Memory B cell (primary cell): ENCODE measurements around the gene CTBP2.

Experiments used
- ATAC-seq: fragments of 150-1000 bp; cut with Tn5 transposase; 2 replicates; pipeline ENCODE4 v1.10.0; 2021; ENCODE audit warnings: low read depth, mild to moderate bottlenecking, moderate library complexity
- DNase-seq, 2 donors: peaks; one replicate each; pipeline ENCODE4 v3.0.0; 2022; ENCODE audit warnings: low spot score in 2 of 2
- H3K27ac Mint-ChIP-seq: one replicate; pipeline ENCODE4 v1.8.0; 2022; ENCODE audit warnings: mild to moderate bottlenecking, moderate library complexity, mixed read lengths
- H3K27me3 Mint-ChIP-seq: one replicate; pipeline ENCODE4 v1.8.0; 2022; ENCODE audit warnings: mixed read lengths
- H3K36me3 Mint-ChIP-seq: one replicate; pipeline ENCODE4 v1.8.0; 2022; ENCODE audit warnings: mild to moderate bottlenecking, mixed read lengths
- H3K4me1 Mint-ChIP-seq: one replicate; pipeline ENCODE4 v1.8.0; 2022; ENCODE audit warnings: mixed read lengths
- H3K4me3 Mint-ChIP-seq: one replicate; pipeline ENCODE4 v1.8.0; 2022; ENCODE audit warnings: mild to moderate bottlenecking, moderate library complexity, mixed read lengths
- H3K9me3 Mint-ChIP-seq: one replicate; pipeline ENCODE4 v1.8.0; 2022; ENCODE audit warnings: mixed read lengths

CTBP2 gene

DNA sequence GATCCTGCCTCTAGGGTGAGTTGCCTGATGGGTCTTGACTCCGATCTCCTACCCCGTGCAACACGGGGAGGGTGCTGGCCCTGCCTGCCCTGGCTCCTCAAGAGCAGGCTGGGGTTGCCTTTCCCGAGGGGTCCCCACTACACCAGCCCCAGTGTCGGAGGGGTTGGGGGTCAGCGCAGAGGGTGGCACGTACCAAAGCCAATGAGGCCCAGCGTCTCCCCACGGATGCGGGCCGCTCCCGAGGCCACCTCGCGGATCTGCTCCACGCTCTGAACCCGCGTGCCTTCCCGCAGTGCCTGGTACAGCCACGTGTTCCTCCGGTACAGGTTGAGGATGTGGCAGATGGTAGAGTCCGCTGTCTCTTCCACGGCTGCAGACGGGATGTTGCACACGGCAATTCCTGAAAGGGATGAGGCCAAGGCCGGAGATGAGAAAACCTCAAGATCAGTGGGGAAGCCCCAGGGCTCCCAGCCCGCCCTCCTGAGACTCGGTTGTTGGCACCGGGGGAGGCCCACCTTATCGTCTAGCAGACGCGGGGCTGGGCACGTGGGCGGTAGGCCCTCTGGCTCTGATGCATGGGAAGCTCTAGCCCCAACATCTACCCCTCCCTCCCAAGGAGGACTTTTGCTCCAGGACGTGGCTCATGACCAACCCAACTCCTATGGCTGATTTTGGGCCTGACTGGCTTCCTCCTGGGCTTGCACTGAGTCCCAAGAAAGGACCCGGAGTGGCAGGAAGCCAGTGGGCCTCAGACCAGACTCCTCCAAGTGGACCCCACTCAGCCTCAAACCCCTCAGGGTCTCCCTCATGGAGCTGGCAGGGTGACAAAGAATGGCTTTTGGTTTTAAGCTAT lies 162.4 kb downstream of the CTBP2 start:
- H3K27ac Mint-ChIP-seq = no peak overlapping the region
- H3K36me3 Mint-ChIP-seq = no peaks in the 10 kb centered on the region
- ATAC-seq = no peak
- no peak overlapping the region for H3K4me3 Mint-ChIP-seq
- H3K27me3 Mint-ChIP-seq = peaks cover 5% of the 10 kb centered on the region
- DNase-seq = no peak
- H3K9me3 Mint-ChIP-seq = no peaks in the 10 kb centered on the region
- H3K4me1 Mint-ChIP-seq = no peaks in the 10 kb centered on the region

DNA sequence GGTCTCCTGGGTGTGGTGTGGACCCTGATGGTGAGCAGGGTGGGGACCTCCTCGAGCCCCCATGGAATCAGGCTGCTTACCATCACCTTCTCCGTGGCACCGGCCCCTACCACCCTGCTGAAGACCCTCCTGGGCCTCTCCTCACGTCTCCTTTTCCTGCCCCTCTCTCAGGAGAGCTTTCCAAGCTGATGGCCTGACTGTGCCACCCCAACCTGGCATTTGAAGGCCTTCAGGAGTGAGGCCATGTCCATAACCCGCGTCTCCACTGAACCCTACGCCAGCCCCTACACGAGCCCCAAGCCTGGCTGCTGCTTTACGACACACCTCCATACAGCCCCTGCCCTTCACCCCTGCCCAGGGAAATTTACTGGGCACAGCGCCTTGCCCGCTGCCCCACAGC lies 163.1 kb downstream of the CTBP2 start:
- no peak for ATAC-seq

DNA sequence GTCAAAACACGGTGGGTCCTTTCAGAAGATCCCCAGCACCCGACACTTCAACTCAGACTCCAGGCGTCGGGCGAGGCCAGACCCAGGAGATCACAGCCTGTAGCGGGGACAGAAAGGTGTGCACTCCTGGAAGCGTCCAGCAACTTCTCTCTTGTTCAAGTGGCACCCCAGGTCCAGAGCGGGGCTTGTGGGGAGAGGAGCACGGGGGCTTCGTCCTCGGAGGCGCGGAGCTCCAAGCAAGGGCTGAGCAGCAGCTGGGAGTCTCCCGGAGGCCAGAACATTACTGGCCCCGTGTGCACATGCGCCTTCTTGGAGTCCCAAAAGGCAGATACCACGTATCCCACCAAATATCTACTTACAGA lies 163.5 kb downstream of the CTBP2 start:
- H3K4me3 Mint-ChIP-seq = no peak overlapping the region
- H3K9me3 Mint-ChIP-seq = no peaks in the 10 kb centered on the region
- H3K4me1 Mint-ChIP-seq = no peaks in the 10 kb centered on the region
- no peak for ATAC-seq
- H3K27me3 Mint-ChIP-seq = peaks cover 3% of the 10 kb centered on the region
- DNase-seq = no peak
- H3K36me3 Mint-ChIP-seq = no peaks in the 10 kb centered on the region
- no peak overlapping the region for H3K27ac Mint-ChIP-seq

More for the DNA sequence above, 163.1 kb downstream of the CTBP2 start:
- no peak overlapping the region for H3K4me3 Mint-ChIP-seq
- no peak for DNase-seq
- no peaks in the 10 kb centered on the region for H3K9me3 Mint-ChIP-seq
- no peaks in the 10 kb centered on the region for H3K36me3 Mint-ChIP-seq
- H3K27me3 Mint-ChIP-seq = peaks cover 3% of the 10 kb centered on the region
- no peaks in the 10 kb centered on the region for H3K4me1 Mint-ChIP-seq
- H3K27ac Mint-ChIP-seq = no peak overlapping the region

DNA sequence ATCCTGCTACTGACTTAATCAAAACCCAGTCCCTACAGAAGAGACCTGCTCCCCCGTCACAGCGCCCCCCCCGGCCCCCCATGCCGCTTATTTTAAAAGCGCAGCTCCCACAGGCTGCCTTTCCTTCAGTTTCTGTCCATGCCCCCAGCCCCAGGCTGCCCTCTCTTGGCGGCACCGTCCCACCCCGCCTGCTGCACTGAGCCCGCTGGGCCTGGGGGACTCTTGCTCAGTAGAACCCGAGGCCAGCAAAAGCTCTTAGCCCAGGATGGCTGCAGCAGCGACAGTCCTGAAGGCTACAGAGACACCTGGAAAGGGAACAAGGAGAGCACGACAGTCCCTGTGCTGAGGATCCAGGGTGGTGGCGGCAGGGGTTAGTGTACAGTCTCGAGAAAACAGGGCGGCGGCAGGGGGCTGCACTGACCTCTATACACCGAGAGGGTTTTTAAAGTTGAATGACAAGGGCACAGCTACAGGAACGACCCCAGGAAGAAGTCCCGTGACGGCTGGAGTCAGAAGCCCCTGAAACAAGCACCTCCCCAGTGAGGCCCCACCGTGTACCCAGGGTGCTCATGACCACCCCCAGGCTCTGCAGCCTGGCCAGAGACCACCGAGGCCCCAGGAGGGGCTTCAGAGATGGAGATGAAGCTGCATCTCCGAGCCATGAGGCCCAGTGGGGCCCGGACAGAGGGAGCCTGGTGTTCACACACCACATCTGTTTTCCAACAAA lies 164.1 kb downstream of the CTBP2 start:
- H3K27ac Mint-ChIP-seq = no peak overlapping the region
- ATAC-seq (no peak), DNase-seq (no peak)
- H3K4me3 Mint-ChIP-seq = no peak overlapping the region
- H3K9me3 Mint-ChIP-seq = no peaks in the 10 kb centered on the region
- H3K27me3 Mint-ChIP-seq = peaks cover 3% of the 10 kb centered on the region
- H3K4me1 Mint-ChIP-seq = no peaks in the 10 kb centered on the region
- H3K36me3 Mint-ChIP-seq = no peaks in the 10 kb centered on the region

DNA sequence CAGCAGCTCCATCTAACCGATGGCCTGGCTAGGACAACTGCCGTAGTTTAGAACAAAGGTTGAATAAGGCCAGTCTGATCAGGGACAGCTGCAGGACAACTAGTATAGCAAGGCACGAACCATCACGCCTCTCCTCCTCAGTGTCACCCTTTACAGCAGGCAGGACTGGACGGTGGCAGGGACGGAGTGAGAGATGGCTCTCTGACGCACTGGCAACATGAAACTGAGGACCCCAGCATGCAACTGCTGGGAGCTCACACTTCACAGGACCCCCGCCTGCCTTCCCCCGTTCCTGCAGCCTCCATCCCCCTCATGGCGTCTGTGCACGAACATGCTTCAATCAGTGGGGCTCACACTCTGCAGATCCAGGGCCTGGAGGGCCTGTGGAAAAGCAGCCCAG lies 164.8 kb downstream of the CTBP2 start:
- Mint-ChIP-seq H3K27ac (no peak overlapping the region), H3K36me3 (no peaks in the 10 kb centered on the region), H3K4me3 (no peak overlapping the region), H3K27me3 (peaks cover 3% of the 10 kb centered on the region), H3K9me3 (no peaks in the 10 kb centered on the region), H3K4me1 (no peaks in the 10 kb centered on the region)
- DNase-seq (no peak), ATAC-seq (no peak)

DNA sequence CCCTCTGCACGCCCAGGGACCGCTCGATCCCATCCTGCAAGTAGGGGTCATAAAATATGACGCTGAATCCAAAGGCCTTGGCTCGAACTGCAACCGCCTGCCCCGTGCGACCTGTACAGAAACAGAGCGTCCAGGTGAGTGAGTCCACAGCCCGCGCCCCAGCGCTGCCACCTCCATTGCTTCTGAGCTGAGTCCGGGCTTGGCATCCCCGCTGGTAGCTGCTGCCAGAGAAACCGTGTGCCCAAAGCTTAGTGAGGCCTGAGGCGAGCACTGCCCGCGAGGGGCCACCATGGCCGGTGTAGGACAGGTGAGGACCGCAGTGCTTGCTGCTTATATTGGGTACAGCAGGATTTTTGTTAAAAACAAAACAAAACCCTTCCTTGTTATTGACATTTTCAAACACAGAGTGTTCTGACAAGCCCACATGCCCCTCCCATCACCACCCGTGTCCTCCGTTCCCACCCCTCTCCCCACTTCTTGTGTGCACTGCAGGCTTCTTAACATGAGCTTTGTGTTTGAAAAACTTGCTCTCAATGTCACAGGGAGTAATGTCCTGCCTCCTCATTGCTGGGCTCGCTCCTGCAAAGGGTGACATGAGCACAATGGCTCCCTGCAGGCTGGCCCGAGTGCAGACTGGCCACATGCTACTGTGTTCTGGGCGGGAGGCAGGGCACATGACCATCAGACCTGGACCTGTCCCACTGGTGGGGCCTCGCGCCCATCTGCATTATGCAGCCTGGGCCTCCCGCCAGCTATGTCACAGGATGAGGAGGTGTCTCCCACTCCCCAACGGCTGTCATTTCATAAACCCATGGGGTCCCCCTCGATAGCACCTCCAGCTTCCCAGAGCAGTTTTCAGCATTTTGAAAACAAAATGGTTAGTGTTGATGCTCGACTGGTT lies 165.5 kb downstream of the CTBP2 start:
- no peak overlapping the region for H3K4me3 Mint-ChIP-seq
- H3K4me1 Mint-ChIP-seq = no peaks in the 10 kb centered on the region
- no peaks in the 10 kb centered on the region for H3K36me3 Mint-ChIP-seq
- ATAC-seq (no peak), DNase-seq (no peak)
- peaks cover 3% of the 10 kb centered on the region for H3K27me3 Mint-ChIP-seq
- H3K27ac Mint-ChIP-seq = no peak overlapping the region
- H3K9me3 Mint-ChIP-seq = no peaks in the 10 kb centered on the region

DNA sequence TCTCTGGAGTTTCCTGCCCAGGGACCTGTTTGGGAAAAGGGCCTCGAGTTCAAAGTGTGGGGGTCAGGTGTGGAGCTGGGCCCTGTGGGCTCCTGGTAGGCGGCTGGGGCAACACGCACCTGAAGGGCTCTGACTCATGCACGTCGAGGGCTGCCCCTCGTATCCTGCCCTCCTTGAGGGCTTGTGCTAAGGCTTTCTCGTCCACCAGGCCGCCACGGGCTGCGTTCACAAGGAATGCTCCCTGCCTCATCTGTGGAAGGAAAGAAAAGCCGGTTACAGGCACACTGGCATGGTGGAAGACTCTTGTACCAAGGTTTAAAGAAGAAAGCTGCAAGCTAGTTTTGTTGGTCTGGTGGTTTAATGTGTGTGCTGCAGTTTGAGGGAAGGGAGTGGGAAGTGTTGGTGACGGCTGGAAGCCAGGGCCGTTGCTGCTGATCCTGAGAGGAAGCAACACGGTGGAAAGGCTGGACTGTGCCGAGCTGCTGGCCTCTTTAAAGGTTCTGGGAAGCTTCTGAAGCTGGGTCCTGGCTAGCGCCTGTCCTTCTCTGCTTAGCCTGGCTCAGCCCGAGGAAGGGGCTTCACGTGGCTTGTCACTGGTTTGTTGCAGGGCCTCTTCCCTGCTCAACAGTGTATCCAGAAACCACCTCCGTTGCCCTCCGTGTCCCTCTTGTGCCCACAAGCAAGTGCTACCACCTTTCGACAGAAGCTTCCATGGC lies 166.5 kb downstream of the CTBP2 start:
- DNase-seq = no peak
- ATAC-seq = no peak
- Mint-ChIP-seq H3K4me3 (no peak overlapping the region), H3K36me3 (peaks cover 5% of the 10 kb centered on the region), H3K9me3 (no peaks in the 10 kb centered on the region), H3K27me3 (peaks cover 3% of the 10 kb centered on the region), H3K27ac (no peak overlapping the region), H3K4me1 (no peaks in the 10 kb centered on the region)

DNA sequence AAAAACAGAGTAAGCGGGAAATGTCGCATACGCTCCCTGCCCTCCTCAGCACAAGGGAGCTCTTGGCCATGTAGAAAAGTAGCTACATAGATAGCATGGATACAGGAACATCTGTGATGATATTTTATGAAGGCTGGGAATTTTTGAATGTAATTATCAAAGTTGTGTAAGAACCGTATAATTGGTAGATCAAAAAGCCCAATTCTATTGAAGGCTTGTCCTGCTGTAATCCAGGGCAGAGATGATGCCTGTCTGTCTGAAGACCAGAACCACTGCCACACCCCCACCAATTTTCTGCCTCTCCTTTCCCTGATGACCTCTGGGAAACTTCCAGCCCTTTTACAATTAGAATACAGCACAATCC lies 167.0 kb downstream of the CTBP2 start:
- Mint-ChIP-seq H3K4me1 (no peaks in the 10 kb centered on the region), H3K27me3 (peaks cover 3% of the 10 kb centered on the region), H3K4me3 (no peak overlapping the region), H3K27ac (no peak overlapping the region), H3K9me3 (no peaks in the 10 kb centered on the region), H3K36me3 (peaks cover 5% of the 10 kb centered on the region)
- DNase-seq = no peak
- no peak for ATAC-seq

DNA sequence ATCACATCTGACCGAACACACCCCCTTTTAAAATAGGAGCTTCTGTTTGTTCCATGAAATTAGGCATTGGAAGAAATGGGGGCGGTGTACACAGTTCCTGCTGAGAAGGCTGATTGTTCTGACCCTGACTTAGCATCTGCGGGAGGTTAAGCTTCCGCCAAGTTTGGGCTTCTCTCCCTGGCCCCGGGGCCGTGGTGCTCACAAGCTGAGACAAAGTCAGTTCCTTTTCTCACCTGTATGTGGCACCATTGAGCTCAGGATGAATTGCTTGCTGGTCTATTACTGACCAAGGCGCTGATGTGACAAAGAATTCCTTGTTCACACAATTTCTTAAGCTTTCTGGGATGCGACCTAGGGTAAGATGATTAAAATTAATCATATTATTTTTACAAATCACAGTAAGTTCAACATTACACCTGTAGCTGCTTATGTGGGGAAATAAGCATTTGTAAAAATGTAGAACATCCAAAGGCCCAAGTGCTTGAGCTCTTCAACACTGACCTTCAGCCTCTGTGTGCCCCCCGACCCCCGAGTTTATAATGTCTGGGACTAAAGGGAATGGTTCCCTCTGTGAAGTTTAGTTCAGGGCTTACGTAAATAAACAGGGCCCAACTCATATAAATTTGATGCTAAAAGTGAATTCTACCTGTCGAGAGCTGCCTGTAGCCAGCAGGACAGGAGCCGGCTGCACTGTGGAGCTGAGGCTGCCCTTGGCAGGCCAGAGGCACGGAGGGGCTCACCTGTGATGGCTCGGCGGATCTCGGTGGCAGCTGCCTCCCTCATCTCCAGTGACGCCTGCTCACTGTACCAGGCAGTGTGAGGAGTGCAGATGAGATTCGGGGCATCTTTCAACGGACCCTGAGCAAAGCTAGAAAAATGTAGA lies 167.7 kb downstream of the CTBP2 start:
- Mint-ChIP-seq H3K4me1 (no peaks in the 10 kb centered on the region), H3K27me3 (peaks cover 3% of the 10 kb centered on the region), H3K27ac (no peak overlapping the region), H3K4me3 (no peak overlapping the region), H3K9me3 (no peaks in the 10 kb centered on the region), H3K36me3 (peaks cover 5% of the 10 kb centered on the region)
- ATAC-seq (peak; percentile 46), DNase-seq (no peak)

DNA sequence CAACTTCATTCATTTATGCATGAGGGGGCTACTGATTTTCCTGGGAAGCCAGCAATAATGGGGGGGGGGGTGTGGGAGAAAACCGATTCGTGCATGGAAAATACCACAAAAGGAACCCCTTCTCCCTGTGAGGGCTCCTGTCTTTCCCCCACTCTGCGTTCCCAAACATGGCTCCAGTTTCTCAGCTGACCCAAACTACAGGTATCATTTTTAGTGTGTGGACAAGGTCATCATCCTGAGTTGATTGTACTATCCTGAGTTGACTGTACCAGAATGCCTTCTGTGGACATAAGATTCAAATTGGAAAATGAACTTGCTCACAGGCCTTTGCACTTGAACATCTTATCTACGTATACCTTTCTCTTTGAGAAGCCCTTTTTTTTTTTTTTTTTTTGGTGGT lies 168.5 kb downstream of the CTBP2 start:
- no peak for ATAC-seq
- no peak for DNase-seq
- H3K36me3 Mint-ChIP-seq = peaks cover 8% of the 10 kb centered on the region
- no peak overlapping the region for H3K27ac Mint-ChIP-seq
- no peak overlapping the region for H3K4me3 Mint-ChIP-seq
- no peaks in the 10 kb centered on the region for H3K9me3 Mint-ChIP-seq
- no peaks in the 10 kb centered on the region for H3K27me3 Mint-ChIP-seq
- H3K4me1 Mint-ChIP-seq = no peaks in the 10 kb centered on the region

DNA sequence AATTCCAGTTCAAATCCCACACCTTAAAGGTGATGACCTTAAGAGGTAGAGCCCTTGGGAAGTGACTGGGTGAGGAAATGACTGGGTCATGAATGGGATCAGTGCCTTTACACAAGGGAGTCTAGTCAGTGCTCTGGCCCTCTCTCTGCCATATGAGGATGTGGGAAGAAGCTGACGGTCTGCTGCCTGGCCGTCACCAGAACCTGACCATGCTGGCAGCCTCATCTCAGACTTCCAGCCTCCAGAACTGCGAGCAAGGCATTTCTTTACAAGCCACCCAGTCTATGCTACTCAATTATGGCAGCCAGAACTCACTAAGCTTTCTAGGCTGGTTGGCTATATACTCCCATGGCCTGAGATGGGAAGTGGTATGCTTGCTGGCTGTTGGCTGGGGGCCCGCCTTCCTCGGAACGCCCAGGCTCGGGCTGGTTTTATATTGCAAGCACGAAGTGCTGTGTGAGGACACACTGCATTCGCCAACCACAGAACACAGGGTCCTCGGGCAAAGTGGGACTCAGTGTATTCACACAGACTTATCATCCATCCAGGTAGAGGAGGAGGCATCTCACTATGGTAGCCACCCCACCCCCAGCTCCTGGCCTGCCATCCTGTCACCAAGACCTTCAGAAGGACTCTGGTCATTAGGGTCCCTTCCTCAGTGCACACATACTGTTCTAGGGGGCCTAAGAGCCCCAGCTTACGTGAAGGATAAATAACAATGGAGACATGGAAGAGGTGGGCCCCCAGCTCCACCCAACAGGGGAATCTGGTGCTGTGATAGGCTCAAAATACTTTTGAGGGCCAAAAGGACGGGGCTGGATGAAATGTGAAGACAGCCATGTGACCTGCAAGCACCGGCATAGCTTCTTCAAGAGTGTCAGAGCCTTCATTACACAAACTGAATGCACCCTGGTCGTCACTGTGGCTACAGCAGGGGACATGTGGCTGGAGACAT lies 169.4 kb downstream of the CTBP2 start:
- DNase-seq = no peak
- no peaks in the 10 kb centered on the region for H3K27me3 Mint-ChIP-seq
- H3K36me3 Mint-ChIP-seq = peaks cover 12% of the 10 kb centered on the region
- H3K4me1 Mint-ChIP-seq = no peaks in the 10 kb centered on the region
- H3K4me3 Mint-ChIP-seq = no peak overlapping the region
- ATAC-seq = no peak
- H3K9me3 Mint-ChIP-seq = no peaks in the 10 kb centered on the region
- H3K27ac Mint-ChIP-seq = no peak overlapping the region

DNA sequence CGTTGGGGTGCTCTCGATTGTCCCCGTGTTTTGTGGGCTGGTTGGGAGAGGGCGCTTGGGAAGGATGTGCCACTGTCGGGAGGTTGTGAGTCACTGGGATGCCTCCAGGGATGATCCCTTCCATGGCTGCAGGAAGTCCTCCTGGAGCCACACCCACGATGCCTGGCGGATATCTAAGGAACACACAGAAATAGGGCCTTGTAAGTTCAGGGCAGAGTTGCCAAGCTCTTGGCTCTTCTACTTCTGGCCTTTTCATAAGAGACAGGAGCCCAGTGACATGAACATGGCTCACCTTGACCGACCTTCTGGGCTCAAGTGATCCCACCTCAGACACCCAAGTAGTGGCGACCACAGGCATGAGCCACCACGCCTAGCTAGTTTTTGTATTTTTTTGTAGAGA lies 170.8 kb downstream of the CTBP2 start:
- no peak for DNase-seq
- Mint-ChIP-seq H3K4me1 (no peaks in the 10 kb centered on the region), H3K4me3 (no peak overlapping the region), H3K27ac (peak overlapping the region; percentile 17), H3K9me3 (no peaks in the 10 kb centered on the region), H3K27me3 (no peaks in the 10 kb centered on the region), H3K36me3 (peaks cover 18% of the 10 kb centered on the region)
- ATAC-seq = no peak
